GM18505 (cell line): ENCODE data around the gene GLE1.
"Not testable (repeated sequence)": the region's sequence is repeated elsewhere in the genome, so short reads cannot be mapped to it uniquely, and the experiment has no call there.

ENCODE experiments used
- ATAC-seq: cut with Tn5 transposase; IDR thresholded peaks from one replicate; pipeline ENCODE4 v1.9.1; 2021; ENCODE audit not compliant: unreplicated experiment
- POLR2A ChIP-seq: IDR thresholded peaks from 4 replicates; pipeline ENCODE4 v1.6.1; 2011; ENCODE audit warnings: borderline replicate concordance; ENCODE audit not compliant: insufficient read depth, insufficient read length; ENCODE audit errors: extremely low read depth

The GLE1 gene

DNA sequence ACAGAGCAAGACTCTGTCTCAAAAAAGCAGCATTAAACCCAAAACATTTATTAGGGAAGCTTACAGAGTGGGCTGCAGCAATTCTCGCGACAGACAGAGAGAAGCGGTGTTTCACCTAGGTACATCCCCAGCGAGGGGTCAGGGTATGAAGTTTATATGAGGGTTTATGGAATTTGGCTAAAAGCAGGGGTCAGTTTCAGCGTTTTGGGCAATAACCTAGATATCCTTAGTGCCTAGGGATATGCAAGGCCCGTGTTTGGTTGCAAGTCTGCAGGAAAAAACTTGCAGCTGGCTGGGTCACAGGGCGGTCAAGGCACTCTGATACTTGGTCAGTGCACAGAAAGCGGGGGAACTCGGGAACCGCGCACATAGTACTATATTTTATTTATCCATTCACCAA, 649 bp upstream of the GLE1 start:
- ATAC-seq, result no peak
- TF ChIP-seq POLR2A, result no peak

- no peak for TF ChIP-seq POLR2A
- ATAC-seq, result no peak
Observed at GRCh38 chr9:128505414-128505765, 871 bp downstream of the GLE1 start.

- ATAC-seq, result not testable (repeated sequence)
Observed at GRCh38 chr9:128505906-128506305, 1.4 kb downstream of the GLE1 start.

- no peak for ATAC-seq
- TF ChIP-seq POLR2A, result no peak
Observed at GRCh38 chr9:128512820-128513219, 8.3 kb downstream of the GLE1 start.

- ATAC-seq, result no peak
- TF ChIP-seq POLR2A, result no peak
Observed at GRCh38 chr9:128521956-128522355, 17.4 kb downstream of the GLE1 start.

DNA sequence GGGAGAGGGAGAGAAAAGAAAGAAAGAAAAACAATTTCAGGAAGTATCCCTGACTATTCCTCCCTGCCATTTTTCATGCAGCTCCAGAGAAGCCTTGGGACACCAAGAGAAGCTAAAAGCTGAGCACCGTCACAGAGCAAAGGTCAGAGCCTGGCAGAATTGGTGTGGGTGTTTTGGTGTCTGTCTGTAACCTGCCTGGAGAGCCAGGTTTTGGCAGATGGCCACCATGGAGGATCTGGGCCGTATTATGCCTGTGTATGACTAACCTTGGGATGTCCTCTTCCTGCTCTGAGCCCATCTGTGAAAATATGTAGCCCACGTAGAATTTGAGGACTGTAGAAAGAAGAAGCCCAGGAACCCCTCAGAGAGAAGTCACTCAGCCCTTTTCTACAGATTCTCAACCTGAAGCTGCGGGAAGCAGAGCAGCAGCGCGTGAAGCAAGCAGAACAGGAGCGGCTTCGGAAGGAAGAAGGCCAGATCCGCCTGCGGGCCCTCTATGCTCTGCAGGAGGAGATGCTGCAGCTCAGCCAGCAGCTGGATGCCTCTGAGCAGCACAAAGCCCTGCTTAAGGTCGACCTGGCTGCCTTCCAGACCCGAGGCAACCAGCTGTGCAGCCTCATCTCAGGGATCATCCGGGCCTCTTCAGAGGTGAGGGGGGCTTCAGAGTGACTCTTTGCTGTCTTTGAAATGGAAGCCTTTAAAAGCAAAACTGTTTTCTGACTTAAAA, 18.8 kb downstream of the GLE1 start:
- TF ChIP-seq POLR2A, result no peak
- no peak for ATAC-seq

DNA sequence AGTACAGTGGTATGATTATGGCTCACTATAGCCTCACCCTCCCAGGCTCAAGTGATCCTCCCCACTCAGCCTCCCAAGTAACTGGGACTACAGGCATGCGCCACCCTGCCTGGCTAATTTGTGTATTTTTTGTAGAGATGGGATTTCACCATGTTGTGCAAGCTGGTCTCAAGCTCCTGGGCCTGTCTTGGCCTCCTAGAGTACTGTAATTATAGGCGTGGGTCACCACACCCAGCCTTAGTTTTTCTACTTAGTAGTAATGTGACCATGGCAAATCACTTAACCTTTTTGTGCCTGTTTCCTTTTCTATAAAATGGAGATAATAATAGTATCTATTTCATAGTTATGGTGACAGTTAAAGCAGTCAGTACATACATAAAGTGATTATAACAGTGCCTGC, 22.2 kb downstream of the GLE1 start:
- no peak for TF ChIP-seq POLR2A
- ATAC-seq, result no peak

GRCh38 chr9:128528445-128529160, 24.1 kb downstream of the GLE1 start:
- TF ChIP-seq POLR2A, result no peak
- ATAC-seq, result no peak

- ATAC-seq, result no peak
- TF ChIP-seq POLR2A, result no peak
Observed at GRCh38 chr9:128529191-128529590, 24.7 kb downstream of the GLE1 start.

DNA sequence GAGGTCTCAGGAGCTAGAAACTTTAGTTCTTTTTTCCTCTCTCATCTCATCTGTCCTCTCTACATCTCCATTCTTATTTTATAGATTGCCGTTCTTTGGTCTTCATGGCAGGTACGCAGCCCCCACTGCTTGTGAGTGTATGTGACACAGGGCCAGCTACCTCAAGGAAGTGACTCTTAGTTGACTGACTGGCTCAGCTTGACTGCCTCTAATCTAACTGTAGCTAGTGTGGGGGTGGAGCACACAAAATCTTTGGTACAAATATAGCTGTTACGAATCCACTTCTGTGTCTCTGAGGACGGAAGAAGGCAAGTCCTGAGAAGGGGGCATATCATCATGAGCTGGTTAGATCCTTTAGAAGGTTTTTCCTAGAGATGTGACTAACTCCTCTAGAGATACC, 28.1 kb downstream of the GLE1 start:
- TF ChIP-seq POLR2A, result no peak
- no peak for ATAC-seq

DNA sequence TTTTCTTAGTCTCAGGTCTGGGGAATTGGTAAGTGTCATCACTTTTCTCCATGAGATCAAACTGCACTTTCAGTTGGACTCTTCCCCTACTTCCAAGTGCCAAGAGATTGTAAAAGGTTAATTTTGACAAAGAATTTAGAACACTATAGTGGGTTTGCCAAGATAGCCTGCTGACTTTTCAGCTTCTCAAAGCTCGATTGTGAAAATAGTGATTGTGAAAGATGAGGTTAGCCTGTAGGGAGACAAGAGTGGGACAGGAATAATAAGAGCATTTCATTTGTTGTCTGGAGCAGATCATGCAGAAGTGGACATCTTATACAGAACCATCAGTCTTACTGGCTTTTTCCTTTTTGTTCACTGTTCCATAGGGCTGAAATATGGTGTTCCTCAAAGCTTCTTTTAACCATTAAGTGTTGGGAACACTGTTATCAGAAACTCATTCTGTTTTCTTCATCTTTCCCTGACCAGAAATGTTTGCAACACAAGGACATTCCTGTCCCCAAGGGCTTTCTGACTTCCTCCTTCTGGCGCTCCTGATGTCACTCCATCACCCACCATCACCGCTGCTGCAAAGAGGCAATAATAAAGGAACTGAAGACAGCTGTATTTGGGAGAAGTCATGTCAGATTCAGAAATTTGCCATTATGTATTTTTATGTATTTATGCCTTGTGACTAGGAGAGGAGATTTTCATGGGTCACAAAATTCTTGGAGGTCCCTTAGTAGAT, 36.3 kb downstream of the GLE1 start:
- ATAC-seq, result no peak
- no peak for TF ChIP-seq POLR2A

DNA sequence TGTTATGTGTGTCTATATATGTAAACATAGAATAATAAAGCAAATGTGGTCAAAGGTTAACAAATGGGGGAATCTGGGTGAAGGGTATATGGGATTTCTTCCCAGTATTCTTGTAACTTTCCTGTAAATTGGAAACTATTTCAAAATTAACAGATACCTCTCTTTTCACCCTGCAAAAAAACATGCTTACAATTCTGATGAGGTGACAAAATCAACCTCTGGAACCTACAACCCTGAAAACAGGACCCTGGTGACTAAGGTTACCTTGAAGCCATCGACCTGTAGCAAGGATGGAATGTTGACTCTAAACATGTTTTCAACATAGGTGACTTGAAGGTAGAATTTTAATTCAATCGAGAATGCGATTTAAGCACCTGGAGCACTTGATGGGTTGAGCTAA, 42.0 kb downstream of the GLE1 start:
- no peak for ATAC-seq

GRCh38 chr9:128548876-128549275, 44.4 kb downstream of the GLE1 start:
- no peak for TF ChIP-seq POLR2A

More for the DNA sequence above, 42.0 kb downstream of the GLE1 start:
- TF ChIP-seq POLR2A, result no peak

DNA sequence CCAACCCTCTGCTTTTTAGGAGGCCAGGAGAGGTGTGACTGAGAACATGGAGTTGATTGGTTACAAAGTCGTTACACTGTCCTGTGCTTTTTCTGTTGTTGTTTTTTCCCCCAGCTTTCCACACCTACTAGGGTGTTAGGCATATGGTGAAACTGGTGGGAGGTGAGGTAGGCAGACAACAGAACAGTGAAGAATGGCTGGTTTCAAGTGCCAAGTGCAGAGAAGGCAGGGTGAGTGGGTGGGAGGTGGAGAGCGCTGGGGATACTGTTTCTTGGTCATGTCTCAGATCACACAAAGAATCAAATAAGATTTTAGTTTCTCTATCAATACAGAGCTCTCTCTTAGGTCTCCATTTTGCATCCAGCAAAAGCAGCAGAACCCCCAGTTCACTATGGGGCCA, 45.7 kb downstream of the GLE1 start:
- TF ChIP-seq POLR2A, result no peak
- no peak for ATAC-seq

More at GRCh38 chr9:128548876-128549275, 44.4 kb downstream of the GLE1 start:
- ATAC-seq, result no peak
